ENCODE results near the gene IGF1R.

DNA sequence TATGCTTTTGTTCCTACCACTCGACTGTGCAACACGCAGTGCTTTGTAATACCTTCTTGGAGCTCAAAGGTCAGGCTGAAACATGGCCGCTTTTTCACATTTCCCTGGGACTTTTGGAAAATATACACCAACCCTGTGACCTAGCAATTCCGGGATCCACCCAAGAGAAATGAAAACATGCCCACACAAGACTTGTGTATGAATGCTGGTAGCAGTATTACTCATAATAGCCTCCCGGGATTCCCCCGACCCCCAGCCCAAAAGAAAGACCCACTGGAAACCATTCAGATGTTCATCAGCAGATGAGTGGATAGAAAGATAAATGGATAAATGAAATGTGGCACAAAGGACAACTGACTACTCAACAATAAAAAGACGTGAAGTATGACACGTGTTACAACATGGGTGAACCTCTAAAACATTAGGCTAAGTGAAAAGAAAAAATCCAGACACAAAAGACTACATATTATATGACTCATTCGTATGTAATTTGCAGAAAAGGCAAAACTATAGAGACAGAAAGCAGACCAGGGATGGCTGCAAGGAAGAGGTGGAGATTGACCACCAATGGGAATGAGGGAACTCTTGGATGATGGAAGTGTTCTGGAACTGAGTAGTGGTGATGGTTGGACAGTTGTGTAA lies 255.2 kb downstream of the IGF1R start:
- TF ChIP-seq EZH2 (IDR thresholded peaks at IDR 0.05; ENCODE audit: low read depth, low read length, severe bottlenecking) (no peak), CTCF (IDR thresholded peaks at IDR 0.05; ENCODE audit: control extremely low read depth in 1 of 3, insufficient read depth in 1 of 3, low read depth in 1 of 3, low read length in 3 of 3) (no peak)
